ENCODE data around the gene SPRR2E. TPM values are rescaled to one million over a fixed set of nuclear protein-coding genes. Genes with fewer than 3 reads are reported as not detected.
"Not testable (repeated sequence)": the region's sequence is repeated elsewhere in the genome, so short reads cannot be mapped to it uniquely, and the experiment has no call there.

Gene SPRR2E
- total RNA-seq, 1 donor from 2014 or later, result not detected

GRCh38 chr1:153127296-153127695, 33.0 kb upstream of the SPRR2E start:
- H3K4me3 Mint-ChIP-seq, result no peak overlapping the region
- TF ChIP-seq CTCF (conservative IDR thresholded peaks at IDR 0.05), result no peak
- no peaks in the 10 kb centered on the region for H3K27me3 Mint-ChIP-seq
- no peak for DNase-seq (ENCODE audit: extremely low spot score, unreplicated experiment)
- no peak overlapping the region for H3K27ac Mint-ChIP-seq
- H3K9me3 Mint-ChIP-seq, result peaks cover 18% of the 10 kb centered on the region
- H3K4me1 Mint-ChIP-seq (ENCODE audit: unreplicated experiment), result peaks cover 10% of the 10 kb centered on the region
- H3K36me3 Mint-ChIP-seq, result no peaks in the 10 kb centered on the region

- Mint-ChIP-seq H3K9me3 (peaks cover 18% of the 10 kb centered on the region), H3K36me3 (no peaks in the 10 kb centered on the region), H3K27me3 (no peaks in the 10 kb centered on the region), H3K27ac (no peak overlapping the region), H3K4me3 (no peak overlapping the region), H3K4me1 (ENCODE audit: unreplicated experiment) (peaks cover 10% of the 10 kb centered on the region)
- TF ChIP-seq CTCF (conservative IDR thresholded peaks at IDR 0.05), result no peak
- no peak for DNase-seq (ENCODE audit: extremely low spot score, unreplicated experiment)
Observed at GRCh38 chr1:153125536-153125935, 31.2 kb upstream of the SPRR2E start.

GRCh38 chr1:153123793-153124192, 29.5 kb upstream of the SPRR2E start:
- H3K4me3 Mint-ChIP-seq; DNase-seq (ENCODE audit: extremely low spot score, unreplicated experiment); H3K4me1 Mint-ChIP-seq (ENCODE audit: unreplicated experiment); H3K36me3 Mint-ChIP-seq; H3K27me3 Mint-ChIP-seq: not testable (repeated sequence)
- Mint-ChIP-seq H3K27ac (peak overlapping the region; percentile 99), H3K9me3 (peaks cover 18% of the 10 kb centered on the region)

- Mint-ChIP-seq H3K9me3 (peaks cover 18% of the 10 kb centered on the region), H3K27me3 (no peaks in the 10 kb centered on the region), H3K27ac (peak overlapping the region; percentile 99), H3K36me3 (no peaks in the 10 kb centered on the region), H3K4me1 (ENCODE audit: unreplicated experiment) (peaks cover 10% of the 10 kb centered on the region), H3K4me3 (peak overlapping the region; percentile 71)
- TF ChIP-seq CTCF (conservative IDR thresholded peaks at IDR 0.05), result no peak
- DNase-seq (ENCODE audit: extremely low spot score, unreplicated experiment), result no peak
Observed at GRCh38 chr1:153122831-153123421, 28.6 kb upstream of the SPRR2E start.

- Mint-ChIP-seq H3K27ac (no peak overlapping the region), H3K4me3 (no peak overlapping the region), H3K36me3 (no peaks in the 10 kb centered on the region), H3K9me3 (peaks cover 18% of the 10 kb centered on the region), H3K4me1 (ENCODE audit: unreplicated experiment) (peaks cover 10% of the 10 kb centered on the region), H3K27me3 (no peaks in the 10 kb centered on the region)
- TF ChIP-seq CTCF (conservative IDR thresholded peaks at IDR 0.05), result no peak
- DNase-seq (ENCODE audit: extremely low spot score, unreplicated experiment), result no peak
Observed at GRCh38 chr1:153120945-153121344, 26.6 kb upstream of the SPRR2E start.

- Mint-ChIP-seq H3K36me3 (no peaks in the 10 kb centered on the region), H3K4me1 (ENCODE audit: unreplicated experiment) (peaks cover 10% of the 10 kb centered on the region), H3K4me3 (no peak overlapping the region), H3K27ac (peak overlapping the region; percentile 7), H3K9me3 (peaks cover 6% of the 10 kb centered on the region), H3K27me3 (no peaks in the 10 kb centered on the region)
- TF ChIP-seq CTCF (conservative IDR thresholded peaks at IDR 0.05), result no peak
- no peak for DNase-seq (ENCODE audit: extremely low spot score, unreplicated experiment)
Observed at GRCh38 chr1:153119491-153119971, 25.2 kb upstream of the SPRR2E start.

- not testable (repeated sequence) for H3K4me3 Mint-ChIP-seq; H3K9me3 Mint-ChIP-seq; H3K4me1 Mint-ChIP-seq (ENCODE audit: unreplicated experiment); H3K36me3 Mint-ChIP-seq; H3K27me3 Mint-ChIP-seq; DNase-seq (ENCODE audit: extremely low spot score, unreplicated experiment)
- H3K27ac Mint-ChIP-seq, result peak overlapping the region; percentile 33
Observed at GRCh38 chr1:153115264-153115663, 20.9 kb upstream of the SPRR2E start.

Measured in type B pancreatic cell (in vitro differentiated cells).